Neuronal stem cell (in vitro differentiated cells): ENCODE results near the gene HOXA7.
A peak's percentile ranks its signal among the peaks of the same experiment; 100 is the strongest.

Source experiments
- DNase-seq: peaks from one replicate; pipeline ENCODE4 v3.0.0-alpha.2; 2013; ENCODE audit warnings: low spot score
- H2AFZ ChIP-seq: one replicate; pipeline ENCODE4 v1.6.1; 2013; ENCODE audit warnings: mild to moderate bottlenecking, low read length, inconsistent platforms
- H2AK5ac ChIP-seq: 2 replicates; pipeline ENCODE4 v1.6.1; 2013; ENCODE audit warnings: low read depth, mild to moderate bottlenecking, inconsistent platforms, low read length, moderate library complexity, mixed read lengths
- H2BK120ac ChIP-seq: 2 replicates; pipeline ENCODE4 v1.6.1; 2013; ENCODE audit warnings: low read depth, mild to moderate bottlenecking, inconsistent platforms, low read length, moderate library complexity, mixed read lengths
- H2BK12ac ChIP-seq: one replicate; pipeline ENCODE4 v1.6.1; 2013; ENCODE audit warnings: low read length, inconsistent platforms
- H2BK15ac ChIP-seq: 2 replicates; pipeline ENCODE4 v1.6.1; 2013; ENCODE audit warnings: mild to moderate bottlenecking, low read length, inconsistent platforms, mixed read lengths
- H2BK5ac ChIP-seq: one replicate; pipeline ENCODE4 v1.6.1; 2013; ENCODE audit warnings: inconsistent platforms, mild to moderate bottlenecking, low read length, moderate library complexity
- H3K14ac ChIP-seq: one replicate; pipeline ENCODE4 v1.6.1; 2013; ENCODE audit warnings: low read length, inconsistent platforms
- H3K18ac ChIP-seq: 2 replicates; pipeline ENCODE4 v1.6.1; 2013; ENCODE audit warnings: low read length, inconsistent platforms
- H3K23ac ChIP-seq: 2 replicates; pipeline ENCODE4 v1.6.1; 2013; ENCODE audit warnings: low read depth, mild to moderate bottlenecking, mixed read lengths, low read length, inconsistent platforms; ENCODE audit not compliant: poor library complexity
- H3K27ac ChIP-seq: replicated peaks from 3 replicates; pipeline ENCODE4 v1.5.1; 2013; ENCODE audit warnings: low read length, inconsistent platforms
- H3K27me3 ChIP-seq, 3 experiments: 2 replicates each; pipeline ENCODE4 v1.6.1; 2013; ENCODE audit warnings: low read length in 3 of 3, mild to moderate bottlenecking in 2 of 3, inconsistent platforms in 1 of 3, low read depth in 1 of 3, mixed read lengths in 1 of 3, moderate library complexity in 1 of 3; ENCODE audit not compliant: control insufficient read depth in 3 of 3, insufficient read depth in 3 of 3
- H3K36me3 ChIP-seq, 2 donors: replicated peaks in 1 of 2; 2 replicates each; pipeline ENCODE4 v1.6.1; 2013; ENCODE audit warnings: low read length in 2 of 2; ENCODE audit not compliant: control insufficient read depth in 2 of 2, insufficient read depth in 2 of 2
- H3K4ac ChIP-seq: 2 replicates; pipeline ENCODE4 v1.6.1; 2013; ENCODE audit warnings: inconsistent platforms, mild to moderate bottlenecking, low read length, moderate library complexity
- H3K4me1 ChIP-seq, 2 donors: 1 replicate in 1 of 2; 2 replicates in 1 of 2; pipeline ENCODE4 v1.6.1; 2013; ENCODE audit warnings: low read length in 2 of 2, low read depth in 1 of 2; ENCODE audit not compliant: control insufficient read depth in 2 of 2, insufficient read depth in 1 of 2
- H3K4me2 ChIP-seq: one replicate; pipeline ENCODE4 v1.6.1; 2013; ENCODE audit warnings: mild to moderate bottlenecking, low read length, inconsistent platforms; ENCODE audit not compliant: insufficient read depth, poor library complexity, severe bottlenecking
- H3K4me3 ChIP-seq, 2 donors: 2 replicates each; pipeline ENCODE4 v1.5.1; 2013; ENCODE audit warnings: low read length in 2 of 2, mild to moderate bottlenecking in 2 of 2, inconsistent platforms in 1 of 2, moderate library complexity in 1 of 2
- H3K79me1 ChIP-seq: one replicate; pipeline ENCODE4 v1.6.1; 2013; ENCODE audit warnings: low read depth, mild to moderate bottlenecking, inconsistent platforms, low read length, moderate library complexity
- H3K9ac ChIP-seq: one replicate; pipeline ENCODE4 v1.6.1; 2013; ENCODE audit warnings: mild to moderate bottlenecking, low read depth, low read length, inconsistent platforms; ENCODE audit not compliant: poor library complexity
- H3K9me3 ChIP-seq, 2 donors: replicated peaks in 1 of 2; 2 replicates each; pipeline versions ENCODE3 to v1.6.1; 2013; ENCODE audit warnings: low read length in 2 of 2, mild to moderate bottlenecking in 2 of 2, inconsistent platforms in 1 of 2, low read depth in 1 of 2, mixed read lengths in 1 of 2, moderate library complexity in 1 of 2; ENCODE audit not compliant: control insufficient read depth in 2 of 2, insufficient read depth in 1 of 2
- H4K8ac ChIP-seq: one replicate; pipeline ENCODE4 v1.6.1; 2013; ENCODE audit warnings: low read depth, mild to moderate bottlenecking, inconsistent platforms, low read length, moderate library complexity
- H4K91ac ChIP-seq: one replicate; pipeline ENCODE4 v1.6.1; 2013; ENCODE audit warnings: low read length, low read depth, mild to moderate bottlenecking, inconsistent platforms; ENCODE audit not compliant: poor library complexity
- WGBS, 2 donors: extraction: QIAGEN DNeasy Blood & Tissue Kit; methylation state at CpG; one replicate each; pipeline ENCODE4 v1.1.7; 2013; ENCODE audit warnings: missing lambda C conversion rate in 2 of 2, mixed read lengths in 1 of 2; ENCODE audit not compliant: insufficient read length in 2 of 2, insufficient replicate concordance in 1 of 2; ENCODE audit errors: extremely low coverage in 2 of 2; 5-methylcytosine and 5-hydroxymethylcytosine counted together

The HOXA7 gene

DNA sequence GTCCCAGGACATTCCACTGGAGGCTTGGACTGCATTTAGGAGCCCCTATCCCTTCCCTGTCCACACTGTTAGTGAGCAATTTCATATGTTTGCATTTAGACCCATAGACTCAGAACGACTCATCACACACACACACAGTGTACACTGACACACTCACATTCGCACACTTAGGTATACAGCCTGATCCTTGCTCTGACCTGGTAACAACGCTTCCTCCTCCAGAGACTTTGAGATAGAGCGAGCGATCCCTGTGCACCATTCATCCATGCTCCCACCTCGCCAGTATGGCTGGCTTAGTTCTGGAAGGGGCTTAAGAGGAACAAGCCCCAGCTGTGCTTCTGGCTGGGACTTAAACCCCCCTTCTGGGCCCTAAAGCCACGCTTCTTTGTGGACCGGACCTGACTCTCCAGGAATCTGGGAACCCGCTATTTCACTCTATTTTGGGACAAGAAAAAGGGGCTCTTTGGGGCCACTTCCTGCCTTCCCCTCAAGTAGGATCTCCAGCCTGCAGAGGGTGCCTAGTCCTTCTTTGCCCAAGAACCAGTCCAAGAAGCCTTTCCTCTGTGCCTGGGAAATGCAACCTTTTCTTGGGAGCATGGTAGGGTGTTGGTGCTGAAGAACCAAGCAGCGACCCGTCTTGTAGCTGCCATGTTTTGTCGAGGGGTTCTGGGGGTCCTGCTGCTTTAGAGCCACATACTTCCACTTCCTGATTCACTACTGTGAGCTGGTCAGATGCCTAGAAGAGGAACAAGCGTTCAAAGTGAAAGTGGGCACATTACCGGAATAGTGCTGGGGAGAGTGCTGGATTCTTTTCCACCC lies 44.5 kb upstream of the HOXA7 start:
- no peak overlapping the region for H2AK5ac ChIP-seq
- H2BK12ac ChIP-seq: no peak overlapping the region
- H2BK15ac ChIP-seq: no peak overlapping the region
- H4K8ac ChIP-seq: no peak overlapping the region
- H3K79me1 ChIP-seq: no peaks in the 10 kb centered on the region
- H3K27me3 ChIP-seq: peaks cover 70 to 94% (median 89%) of the 10 kb centered on the region in 3 experiments
- no peak overlapping the region for H3K4me3 ChIP-seq
- no peak overlapping the region for H3K18ac ChIP-seq
- no peaks in the 10 kb centered on the region for H3K9me3 ChIP-seq
- no CpG with 5 or more reads among the region's 14 CpGs for WGBS, 2 donors
- no peak overlapping the region for H2BK120ac ChIP-seq
- no peak overlapping the region for H2BK5ac ChIP-seq
- H3K23ac ChIP-seq: peak overlapping the region; percentile 16
- H2AFZ ChIP-seq: peak overlapping the region; percentile 85
- no peak overlapping the region for H3K4me2 ChIP-seq
- H3K27ac ChIP-seq: no peak overlapping the region
- peaks cover 0 to 1% of the 10 kb centered on the region in 2 donors for H3K4me1 ChIP-seq
- DNase-seq: no peak
- no peak overlapping the region for H3K14ac ChIP-seq
- no peaks in the 10 kb centered on the region for H3K36me3 ChIP-seq
- no peak overlapping the region for H4K91ac ChIP-seq
- H3K9ac ChIP-seq: no peak overlapping the region
- no peak overlapping the region for H3K4ac ChIP-seq

DNA sequence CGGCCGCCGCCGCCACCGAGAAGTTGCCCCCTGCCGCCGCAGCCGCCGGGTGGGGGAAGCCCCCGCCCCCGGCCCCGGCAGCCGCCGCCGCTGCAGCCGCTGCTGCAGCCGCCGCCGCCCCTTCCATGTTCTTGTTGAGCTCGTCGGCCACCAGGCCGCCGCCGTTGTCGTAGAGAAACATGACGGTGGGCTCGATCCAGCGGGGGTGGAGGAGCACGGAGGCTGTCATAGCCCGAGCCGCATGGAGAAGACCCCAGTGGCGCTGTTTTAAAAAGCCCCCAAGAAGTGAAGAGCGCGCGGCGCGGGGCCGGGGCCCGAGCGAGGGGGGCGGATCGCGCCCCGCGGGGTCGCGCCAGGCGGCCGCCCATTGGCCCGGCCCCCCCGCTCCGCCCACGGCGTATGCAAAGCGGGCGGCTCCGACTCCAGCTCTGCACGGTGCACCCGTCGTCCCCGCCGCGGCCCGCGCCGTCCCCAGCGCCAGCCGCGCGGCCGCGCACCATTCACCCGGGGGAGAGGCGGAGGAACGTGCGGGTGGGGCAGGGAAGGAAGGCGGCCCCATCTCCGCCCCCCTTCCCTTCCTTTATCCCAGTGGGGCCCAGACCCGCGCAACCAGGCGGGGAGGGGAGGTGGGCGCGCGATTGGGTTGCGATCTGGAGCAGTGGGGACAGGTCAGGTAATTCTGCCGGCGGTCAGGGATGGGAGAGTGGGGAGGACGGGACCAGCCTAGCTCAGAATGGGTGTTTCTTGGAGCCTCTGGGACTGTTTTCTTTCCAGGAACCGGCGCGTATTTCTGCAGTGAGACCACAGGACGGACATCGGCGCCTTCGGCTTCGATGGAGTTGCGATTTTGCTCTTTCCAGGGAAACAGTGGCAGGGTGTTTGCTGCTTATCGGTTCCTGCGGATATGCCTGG lies 43.6 kb upstream of the HOXA7 start, which contains the start of gene HOXA13:
TSS of gene HOXA13 (minus strand) at position 243 of the 912 bp plus-strand sequence. CDS start at position 229, 14 bp downstream.
- no peak within 1 kb of the TSS for H3K9ac ChIP-seq
- no peak within 1 kb of the TSS for H4K91ac ChIP-seq
- peak within 1 kb of the TSS; percentile 45 for H3K23ac ChIP-seq
- H3K4me3 ChIP-seq: peak within 1 kb of the TSS; percentile 37 to 68
- no peak within 1 kb of the TSS for H4K8ac ChIP-seq
- no peak within 1 kb of the TSS for H2BK15ac ChIP-seq
- no peak within 1 kb of the TSS for H3K14ac ChIP-seq
- H3K4me2 ChIP-seq: peak within 1 kb of the TSS; percentile 63
- H2BK12ac ChIP-seq: no peak within 1 kb of the TSS
- peak within 1 kb of the TSS; percentile 85 for H2AFZ ChIP-seq
- H3K36me3 ChIP-seq: no peaks in the 10 kb centered on the region
- no peak within 1 kb of the TSS for H2BK120ac ChIP-seq
- peaks cover 61 to 94% (median 87%) of the 10 kb centered on the region in 3 experiments for H3K27me3 ChIP-seq
- no peaks in the 10 kb centered on the region for H3K9me3 ChIP-seq
- no peak within 1 kb of the TSS for H2AK5ac ChIP-seq
- no CpG with 5 or more reads among the region's 99 CpGs for whole genome bisulfite sequencing, 2 donors
- peak within 1 kb of the TSS; percentile 15 for H2BK5ac ChIP-seq
- H3K79me1 ChIP-seq: no peaks in the 10 kb centered on the region
- DNase-seq: peak; percentile 62
- no peak within 1 kb of the TSS for H3K4ac ChIP-seq
- peaks cover 0 to 1% of the 10 kb centered on the region in 2 donors for H3K4me1 ChIP-seq
- H3K18ac ChIP-seq: peak within 1 kb of the TSS; percentile 36
- H3K27ac ChIP-seq: no peak within 1 kb of the TSS

- Histone ChIP-seq H3K27ac (no peak overlapping the region), H3K4me2 (peak overlapping the region; percentile 63), H3K36me3 (no peaks in the 10 kb centered on the region), H3K9me3 (no peaks in the 10 kb centered on the region), H4K8ac (no peak overlapping the region), H3K79me1 (no peaks in the 10 kb centered on the region), H2BK5ac (peak overlapping the region; percentile 15), H3K27me3 (peaks cover 52 to 94% (median 85%) of the 10 kb centered on the region in 3 experiments), H3K9ac (no peak overlapping the region), H2AFZ (peak overlapping the region; percentile 73), H3K4me3 (no peak overlapping the region), H3K18ac (peak overlapping the region; percentile 19), H3K4me1 (peaks cover 0 to 1% of the 10 kb centered on the region in 2 donors), H2BK12ac (no peak overlapping the region), H2BK15ac (no peak overlapping the region), H2BK120ac (no peak overlapping the region), H2AK5ac (no peak overlapping the region), H4K91ac (no peak overlapping the region), H3K4ac (no peak overlapping the region), H3K23ac (peak overlapping the region; percentile 45), H3K14ac (no peak overlapping the region)
- DNase-seq: no peak
- WGBS, 2 donors: no CpG with 5 or more reads among the region's 93 CpGs
Measured at GRCh38 chr7:27198871-27199801, 42.7 kb upstream of the HOXA7 start.
